PC-9 (cell line): Measurements from ENCODE around the gene BACH2. TPM values are rescaled to one million over a fixed set of nuclear protein-coding genes. Genes with fewer than 3 reads are reported as not detected.

Experiments
- BruUV-seq: library from RNA; stranded (reverse); fragments of 400-500 nt; replicated peaks from 2 replicates; lab custom pipeline; 2021; lab: Mats Ljungman, UMichigan
- CTCF ChIA-PET: fragments of 300-600 bp; sonication (Branson Sonifier 250); formaldehyde crosslinking; loops from one replicate; lab custom pipeline; 2022; ENCODE audit warnings: antibody characterized with exemption; lab: Charles Lee
- POLR2A ChIA-PET: fragments of 300-600 bp; sonication (Branson Sonifier 250); formaldehyde crosslinking; loops from one replicate; lab custom pipeline; 2022; ENCODE audit warnings: antibody characterized with exemption; ENCODE audit not compliant: unreplicated experiment; lab: Charles Lee
- DNase-seq, 2 experiments: peaks; one replicate each; pipeline versions ENCODE4 v3.0.0 to v3.0.0-alpha.2; 2015 to 2022; ENCODE audit warnings: mixed read lengths in 1 of 2
- H2AFZ ChIP-seq: fragments of 200-600 bp; sonication (generic); 2 replicates; pipeline ENCODE4 v1.8.1; 2017; ENCODE audit warnings: antibody characterized with exemption
- H3F3A ChIP-seq: fragments of 200-600 bp; sonication (generic); 2 replicates; pipeline ENCODE4 v1.8.1; 2017; ENCODE audit warnings: antibody characterized with exemption, mild to moderate bottlenecking, low read depth; ENCODE audit not compliant: insufficient read depth
- H3K27ac ChIP-seq: fragments of 200-600 bp; sonication (generic); 2 replicates; pipeline ENCODE4 v1.6.1; 2016; ENCODE audit warnings: mixed run types
- H3K27me3 ChIP-seq: fragments of 200-600 bp; sonication (generic); 2 replicates; pipeline ENCODE4 v1.6.1; 2016; ENCODE audit warnings: low read depth, mixed run types; ENCODE audit not compliant: insufficient read depth
- H3K36me3 ChIP-seq: fragments of 200-600 bp; sonication (generic); 2 replicates; pipeline ENCODE4 v1.6.1; 2016; ENCODE audit warnings: low read depth, mixed run types
- H3K4me1 ChIP-seq: fragments of 200-600 bp; sonication (generic); replicated peaks from 2 replicates; pipeline ENCODE4 v1.6.1; 2016; ENCODE audit warnings: mixed run types; ENCODE audit not compliant: insufficient read depth
- H3K4me2 ChIP-seq: fragments of 200-600 bp; sonication (generic); 2 replicates; pipeline ENCODE4 v1.6.1; 2017; ENCODE audit warnings: mixed run types
- H3K4me3 ChIP-seq: fragments of 200-600 bp; sonication (generic); 2 replicates; pipeline ENCODE4 v1.6.1; 2016; ENCODE audit warnings: mixed run types
- H3K79me2 ChIP-seq: fragments of 200-600 bp; sonication (generic); 2 replicates; pipeline ENCODE4 v1.6.1; 2017; ENCODE audit warnings: low read depth, mixed run types
- H3K9me2 ChIP-seq: fragments of 200-600 bp; sonication (generic); 2 replicates; pipeline ENCODE4 v1.8.1; 2017; ENCODE audit warnings: mild to moderate bottlenecking; ENCODE audit not compliant: insufficient read depth
- H3K9me3 ChIP-seq: fragments of 200-600 bp; sonication (generic); 2 replicates; pipeline ENCODE4 v1.8.1; 2016; ENCODE audit warnings: low read depth; ENCODE audit not compliant: insufficient read depth
- H4K20me1 ChIP-seq: fragments of 200-600 bp; sonication (generic); 2 replicates; pipeline ENCODE4 v1.8.1; 2017; ENCODE audit not compliant: insufficient read depth
- EZH2 ChIP-seq: fragments of 200-600 bp; sonication (generic); IDR thresholded peaks from 2 replicates; pipeline ENCODE4 v1.8.0; 2017; ENCODE audit warnings: antibody characterized with exemption, low read depth
- intact Hi-C: fragments of 100-400 bp; cut with micrococcal nuclease; formaldehyde crosslinking; loops from one replicate; pipeline ENCODE4 v1.10.0; 2022; ENCODE audit not compliant: unreplicated experiment
- total RNA-seq: library from RNA; stranded (reverse); gene quantifications from 2 replicates; pipeline ENCODE4 v1.2.3, GENCODE V29; 2021
- TF ChIP-seq, protein P1 (sequence below): fragments of 200-600 bp; sonication (generic); conservative IDR thresholded peaks from 2 replicates; pipeline ENCODE4 v1.6.1; 2017; ENCODE audit warnings: mixed run types, antibody characterized with exemption, mild to moderate bottlenecking, moderate library complexity

Gene BACH2
- total RNA-seq, 1 experiment from 2014 or later: 2.3 TPM

DNA sequence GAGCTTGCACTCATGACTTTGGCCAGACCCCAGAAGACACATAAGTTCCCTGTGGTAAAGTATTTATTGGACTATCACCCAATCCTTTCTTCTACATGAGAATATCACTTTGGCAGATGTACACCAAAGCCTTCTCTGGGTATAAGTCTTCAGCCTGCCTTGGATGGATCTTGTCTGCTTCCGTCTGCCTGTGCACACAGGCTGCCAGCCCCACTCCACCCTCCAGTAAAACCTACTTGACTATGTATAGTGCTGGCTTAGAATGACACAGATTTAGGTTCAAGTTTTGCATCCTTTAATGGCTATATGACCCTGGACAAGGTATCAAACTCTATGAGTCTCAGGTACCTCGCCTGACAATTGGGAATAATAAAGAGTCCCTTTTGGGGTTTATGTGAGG is 63.4 kb downstream of the BACH2 start:
- POLR2A ChIA-PET: no interaction called here
- Histone ChIP-seq H3K4me3 (no peak overlapping the region), H3K27me3 (no peaks in the 10 kb centered on the region)

DNA sequence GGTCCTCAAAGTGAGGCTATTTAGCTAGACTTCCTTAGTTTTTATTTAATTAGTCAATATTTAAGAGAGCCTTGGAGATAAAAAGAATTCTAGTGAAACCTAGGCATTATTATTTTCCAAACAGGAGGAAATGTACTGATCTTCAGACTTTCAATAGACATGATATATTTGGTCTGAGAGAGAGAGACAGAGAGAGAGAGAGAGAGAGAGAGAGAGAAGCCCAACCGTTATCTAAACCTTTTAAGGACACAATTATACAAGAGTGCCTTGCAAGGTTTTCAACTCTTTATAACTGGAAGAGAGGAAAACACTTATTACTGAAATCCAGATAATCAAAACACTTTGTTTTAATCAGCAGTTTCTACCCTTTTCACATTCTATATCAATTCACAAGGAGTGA is 64.8 kb downstream of the BACH2 start:
- Histone ChIP-seq H3K79me2 (no peaks in the 10 kb centered on the region), H3K4me3 (no peak overlapping the region), H3K27ac (no peak overlapping the region), H3K27me3 (no peaks in the 10 kb centered on the region), H3K9me2 (no peaks in the 10 kb centered on the region), H3K9me3 (no peaks in the 10 kb centered on the region), H4K20me1 (no peaks in the 10 kb centered on the region), H3K36me3 (no peaks in the 10 kb centered on the region), H3K4me1 (no peaks in the 10 kb centered on the region), H3K4me2 (no peak overlapping the region), H3F3A (no peaks in the 10 kb centered on the region), H2AFZ (no peak overlapping the region)
- no TSS peak for BruUV-seq
- intact Hi-C loops: no loop called here
- ChIA-PET POLR2A (no interaction called here), CTCF (no interaction called here)
- TF ChIP-seq, protein P1, sequence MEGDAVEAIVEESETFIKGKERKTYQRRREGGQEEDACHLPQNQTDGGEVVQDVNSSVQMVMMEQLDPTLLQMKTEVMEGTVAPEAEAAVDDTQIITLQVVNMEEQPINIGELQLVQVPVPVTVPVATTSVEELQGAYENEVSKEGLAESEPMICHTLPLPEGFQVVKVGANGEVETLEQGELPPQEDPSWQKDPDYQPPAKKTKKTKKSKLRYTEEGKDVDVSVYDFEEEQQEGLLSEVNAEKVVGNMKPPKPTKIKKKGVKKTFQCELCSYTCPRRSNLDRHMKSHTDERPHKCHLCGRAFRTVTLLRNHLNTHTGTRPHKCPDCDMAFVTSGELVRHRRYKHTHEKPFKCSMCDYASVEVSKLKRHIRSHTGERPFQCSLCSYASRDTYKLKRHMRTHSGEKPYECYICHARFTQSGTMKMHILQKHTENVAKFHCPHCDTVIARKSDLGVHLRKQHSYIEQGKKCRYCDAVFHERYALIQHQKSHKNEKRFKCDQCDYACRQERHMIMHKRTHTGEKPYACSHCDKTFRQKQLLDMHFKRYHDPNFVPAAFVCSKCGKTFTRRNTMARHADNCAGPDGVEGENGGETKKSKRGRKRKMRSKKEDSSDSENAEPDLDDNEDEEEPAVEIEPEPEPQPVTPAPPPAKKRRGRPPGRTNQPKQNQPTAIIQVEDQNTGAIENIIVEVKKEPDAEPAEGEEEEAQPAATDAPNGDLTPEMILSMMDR: no peak
- TF ChIP-seq EZH2: no peak
- no peak for DNase-seq

More for the DNA sequence above, 63.4 kb downstream of the BACH2 start:
- no peaks in the 10 kb centered on the region for H3K4me1 ChIP-seq
- H3K79me2 ChIP-seq: no peaks in the 10 kb centered on the region
- H3F3A ChIP-seq: no peaks in the 10 kb centered on the region
- H4K20me1 ChIP-seq: no peaks in the 10 kb centered on the region
- H3K27ac ChIP-seq: no peak overlapping the region
- no peak overlapping the region for H2AFZ ChIP-seq
- TF ChIP-seq, protein P1: no peak
- intact Hi-C loops: no loop called here
- H3K4me2 ChIP-seq: no peak overlapping the region
- no peaks in the 10 kb centered on the region for H3K36me3 ChIP-seq
- DNase-seq: no peak
- CTCF ChIA-PET: no interaction called here
- no TSS peak for BruUV-seq
- H3K9me3 ChIP-seq: no peaks in the 10 kb centered on the region
- H3K9me2 ChIP-seq: no peaks in the 10 kb centered on the region

DNA sequence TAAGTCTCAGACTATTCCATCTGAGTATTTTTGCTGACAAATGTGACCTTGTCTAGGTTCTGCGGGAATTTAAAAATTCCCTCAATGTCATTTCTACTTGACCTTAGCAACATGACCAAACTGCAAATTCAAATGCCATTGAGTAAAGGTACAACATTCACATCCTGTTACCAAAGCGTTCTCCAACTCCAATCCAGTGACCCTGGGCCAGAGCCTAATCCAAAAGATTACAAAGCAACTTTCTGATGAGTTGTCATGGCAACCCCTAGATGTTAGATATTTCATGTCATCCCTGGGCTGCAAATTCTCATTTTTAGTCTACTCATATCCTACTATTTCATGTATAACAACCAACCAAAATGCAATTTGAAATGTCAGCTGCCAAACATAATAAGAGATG is 65.3 kb downstream of the BACH2 start:
- intact Hi-C loops: no loop called here
- POLR2A ChIA-PET: no interaction called here

GRCh38 chr6:90230548-90231215 is 66.0 kb downstream of the BACH2 start:
- no peaks in the 10 kb centered on the region for H3K27me3 ChIP-seq
- DNase-seq: no peak
- no peak overlapping the region for H3K27ac ChIP-seq
- H3K4me1 ChIP-seq: no peaks in the 10 kb centered on the region
- no peaks in the 10 kb centered on the region for H3K79me2 ChIP-seq
- H3K4me3 ChIP-seq: no peak overlapping the region
- no peaks in the 10 kb centered on the region for H3K9me2 ChIP-seq
- TF ChIP-seq EZH2: no peak
- TF ChIP-seq, protein P1: no peak
- H4K20me1 ChIP-seq: no peaks in the 10 kb centered on the region
- CTCF ChIA-PET: no interaction called here
- intact Hi-C loops: no loop called here
- no peak overlapping the region for H3K4me2 ChIP-seq
- no peaks in the 10 kb centered on the region for H3F3A ChIP-seq
- H3K36me3 ChIP-seq: no peaks in the 10 kb centered on the region
- POLR2A ChIA-PET: no interaction called here
- BruUV-seq: no TSS peak
- no peaks in the 10 kb centered on the region for H3K9me3 ChIP-seq
- H2AFZ ChIP-seq: no peak overlapping the region

More for the DNA sequence above, 65.3 kb downstream of the BACH2 start:
- no peak overlapping the region for H3K27ac ChIP-seq
- H2AFZ ChIP-seq: no peak overlapping the region
- no peaks in the 10 kb centered on the region for H3F3A ChIP-seq
- no peak for TF ChIP-seq EZH2
- H3K9me3 ChIP-seq: no peaks in the 10 kb centered on the region
- no peak for DNase-seq
- CTCF ChIA-PET: no interaction called here
- no peak overlapping the region for H3K4me2 ChIP-seq
- BruUV-seq: no TSS peak
- H4K20me1 ChIP-seq: no peaks in the 10 kb centered on the region
- H3K27me3 ChIP-seq: no peaks in the 10 kb centered on the region
- H3K9me2 ChIP-seq: no peaks in the 10 kb centered on the region
- no peaks in the 10 kb centered on the region for H3K79me2 ChIP-seq
- H3K4me3 ChIP-seq: no peak overlapping the region
- no peaks in the 10 kb centered on the region for H3K4me1 ChIP-seq
- H3K36me3 ChIP-seq: no peaks in the 10 kb centered on the region
